Endothelial cell of hepatic sinusoid (primary cell): ENCODE data around the gene SELENOI.
"Not testable (repeated sequence)": the region's sequence is repeated elsewhere in the genome, so short reads cannot be mapped to it uniquely, and the experiment has no call there.

Experiments used
- in situ Hi-C: cut with HindIII; loops from 2 replicates; pipeline ENCODE4 v1.10.0; 2017; ENCODE audit warnings: low sequenced_read_pairs

The SELENOI gene

GRCh38 chr2:26356111-26356510, 10.2 kb downstream of the SELENOI start:
- in situ Hi-C loops, result no loop called here

GRCh38 chr2:26356771-26357170, 10.8 kb downstream of the SELENOI start:
- in situ Hi-C loops, result no loop called here

GRCh38 chr2:26359886-26360473, 14.0 kb downstream of the SELENOI start:
- in situ Hi-C loops, result no loop called here

DNA sequence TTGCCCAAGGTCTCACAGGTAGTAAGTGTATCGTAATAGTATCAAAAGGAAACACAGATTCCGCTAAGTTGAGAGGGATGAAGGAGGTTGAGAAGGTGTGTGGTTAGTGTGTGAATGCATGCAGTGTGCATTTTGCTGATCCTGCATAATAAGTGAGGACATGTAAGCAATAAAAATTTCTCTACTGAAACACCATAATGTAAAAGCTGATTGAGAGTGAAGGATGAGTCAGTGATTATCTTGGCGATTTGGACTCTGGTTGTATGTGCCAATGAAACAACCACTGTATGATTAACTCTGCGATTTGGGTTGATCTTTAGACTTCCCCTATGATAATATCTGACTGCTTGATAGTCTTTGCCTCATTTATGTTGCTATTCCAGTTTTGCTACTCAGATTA, 17.4 kb downstream of the SELENOI start:
- in situ Hi-C loops, result no loop called here

DNA sequence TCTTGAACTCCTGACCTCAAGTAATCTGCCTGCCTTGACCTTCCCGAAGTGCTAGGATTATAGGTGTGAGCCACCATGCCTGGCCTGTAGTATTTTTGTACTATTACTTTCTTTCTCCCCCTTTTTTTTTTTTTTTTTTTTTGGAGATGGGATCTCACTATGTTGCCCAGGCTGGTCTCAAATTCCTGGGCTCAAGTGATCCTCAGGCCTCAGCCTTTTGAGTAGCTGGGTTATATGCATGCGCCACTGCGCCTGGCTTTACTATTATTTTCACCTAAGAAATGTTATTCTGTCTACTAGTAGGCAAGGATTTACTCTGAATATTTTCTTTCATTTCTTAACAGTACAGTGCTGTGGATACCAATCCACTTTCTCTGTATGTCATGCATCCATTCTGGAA, 18.0 kb downstream of the SELENOI start:
- in situ Hi-C loops, result no loop called here

- in situ Hi-C loops, result no loop called here
Measured at GRCh38 chr2:26364669-26365068, 18.7 kb downstream of the SELENOI start.

DNA sequence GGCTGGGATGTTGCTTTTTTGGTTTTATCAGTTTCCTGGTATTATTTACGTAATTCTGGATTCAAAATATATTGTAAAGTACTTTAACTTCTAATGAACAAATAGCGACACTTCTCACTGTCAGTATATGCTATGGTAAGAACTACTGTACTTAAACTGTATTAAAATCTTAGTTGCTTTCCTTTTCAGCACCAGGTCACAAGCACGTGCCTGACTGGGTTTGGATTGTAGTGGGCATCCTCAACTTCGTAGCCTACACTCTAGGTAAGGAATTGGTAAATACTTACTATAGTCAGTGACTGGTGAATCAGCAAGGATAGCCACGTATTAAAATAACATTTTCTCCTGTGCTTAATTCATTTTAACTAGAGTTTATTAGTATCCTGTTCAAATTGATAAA, 21.0 kb downstream of the SELENOI start:
- in situ Hi-C loops, result no loop called here

- in situ Hi-C loops, result not testable (repeated sequence)
Measured at GRCh38 chr2:26369664-26370063, 23.7 kb downstream of the SELENOI start.

- in situ Hi-C loops, result not testable (repeated sequence)
Measured at GRCh38 chr2:26370909-26371308, 25.0 kb downstream of the SELENOI start.

DNA sequence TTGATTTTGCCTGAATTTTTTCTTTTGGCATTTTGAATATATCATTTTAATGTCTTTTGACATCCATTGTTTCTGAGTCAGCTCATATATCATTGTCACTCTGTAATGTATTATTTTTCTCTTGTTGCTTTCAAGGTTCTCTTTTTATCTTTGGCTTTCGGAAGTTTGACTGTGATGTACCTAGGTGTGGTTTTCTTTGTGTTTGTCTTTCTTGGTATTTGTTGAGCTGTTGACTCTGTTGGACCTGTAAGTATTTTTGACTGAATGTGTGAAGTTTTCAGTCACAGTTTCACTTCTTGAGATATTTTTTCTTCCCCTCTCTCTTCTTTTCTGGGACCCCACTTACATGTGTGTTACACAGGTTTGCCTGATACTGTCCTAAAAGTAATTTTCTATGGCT, 30.9 kb downstream of the SELENOI start:
- in situ Hi-C loops, result no loop called here

DNA sequence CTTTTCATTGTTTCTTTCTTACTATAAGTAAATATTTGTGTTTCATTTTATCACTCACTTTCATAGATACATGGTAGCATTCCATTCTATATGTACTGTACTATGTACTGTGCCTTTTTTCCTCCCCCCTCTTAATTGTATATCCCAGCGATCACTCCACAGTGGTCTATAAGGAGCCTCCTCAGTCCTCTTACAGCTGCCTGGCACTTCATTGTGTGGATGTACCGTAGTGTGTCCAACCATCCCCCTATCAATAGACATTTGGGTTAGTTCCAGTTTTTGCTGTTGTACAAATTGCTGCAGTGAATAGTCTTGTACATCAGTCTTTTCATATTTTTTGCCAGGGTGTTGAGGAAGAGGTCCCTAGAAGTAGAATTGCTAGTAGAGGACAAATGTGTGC, 34.3 kb downstream of the SELENOI start:
- in situ Hi-C loops, result no loop called here

GRCh38 chr2:26382564-26382963, 36.6 kb downstream of the SELENOI start:
- in situ Hi-C loops, result no loop called here

DNA sequence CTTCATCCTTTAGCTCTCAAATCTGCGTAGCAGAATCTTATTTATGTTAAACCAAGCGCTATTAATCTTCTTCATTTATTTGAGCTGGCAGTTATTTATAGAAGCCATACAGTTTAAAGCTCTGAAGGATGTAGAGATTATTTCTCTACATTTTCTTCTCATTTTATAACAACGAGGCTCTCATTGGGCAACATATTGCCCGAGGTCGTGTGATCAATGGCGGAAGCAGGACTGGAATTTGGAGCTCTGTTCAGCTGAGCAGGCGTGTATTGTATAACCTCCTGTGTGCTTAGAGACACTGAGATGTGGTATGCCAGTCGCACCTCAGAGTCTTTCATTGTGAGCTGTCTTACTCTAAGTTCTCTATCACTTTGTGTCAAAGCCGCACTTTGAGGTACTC, 38.2 kb downstream of the SELENOI start:
- in situ Hi-C loops, result no loop called here

GRCh38 chr2:26384597-26384996, 38.7 kb downstream of the SELENOI start:
- in situ Hi-C loops, result no loop called here

DNA sequence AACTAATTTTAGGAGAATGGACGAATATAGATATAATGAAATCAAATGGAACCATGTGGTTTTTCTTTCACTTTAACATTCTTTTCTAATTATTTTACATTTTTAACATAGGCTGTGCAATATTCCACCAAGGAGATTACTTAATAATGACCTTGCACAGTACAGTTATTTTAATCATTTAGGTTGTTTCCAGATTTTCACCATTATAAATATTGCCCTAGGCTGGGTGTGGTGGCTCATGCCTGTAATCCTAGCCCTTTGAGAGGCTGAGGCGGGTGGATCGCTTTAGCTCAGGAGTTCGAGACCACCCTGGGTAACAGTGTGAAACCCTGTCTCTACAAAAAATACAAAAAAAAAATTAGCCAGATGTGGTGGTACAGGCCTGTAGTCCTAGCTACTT, 41.2 kb downstream of the SELENOI start:
- in situ Hi-C loops, result no loop called here

DNA sequence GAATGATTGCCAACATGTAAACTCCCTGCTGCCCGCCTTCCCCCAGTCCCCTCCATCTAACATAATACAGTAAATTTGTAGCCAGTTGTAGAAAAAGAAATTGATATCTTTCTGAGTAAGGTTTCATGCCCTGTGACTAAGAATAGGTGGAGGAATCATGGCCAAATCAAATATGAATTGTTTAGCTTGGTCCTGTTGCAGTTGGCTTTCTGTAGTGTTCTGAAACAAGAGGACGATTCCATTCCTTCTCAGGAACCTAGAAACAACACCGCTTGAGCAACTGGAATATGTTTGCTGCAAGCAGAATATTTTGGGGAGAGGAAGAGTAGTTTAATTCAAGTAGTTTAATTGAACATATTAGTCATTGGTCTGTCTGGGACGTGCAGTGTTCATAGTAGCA, 48.8 kb downstream of the SELENOI start:
- in situ Hi-C loops, result no loop called here

GRCh38 chr2:26395394-26395793, 49.5 kb downstream of the SELENOI start:
- in situ Hi-C loops, result no loop called here

GRCh38 chr2:26396734-26397298, 50.9 kb downstream of the SELENOI start:
- in situ Hi-C loops, result no loop called here

- in situ Hi-C loops, result no loop called here
Measured at GRCh38 chr2:26399771-26400376, 53.9 kb downstream of the SELENOI start.

DNA sequence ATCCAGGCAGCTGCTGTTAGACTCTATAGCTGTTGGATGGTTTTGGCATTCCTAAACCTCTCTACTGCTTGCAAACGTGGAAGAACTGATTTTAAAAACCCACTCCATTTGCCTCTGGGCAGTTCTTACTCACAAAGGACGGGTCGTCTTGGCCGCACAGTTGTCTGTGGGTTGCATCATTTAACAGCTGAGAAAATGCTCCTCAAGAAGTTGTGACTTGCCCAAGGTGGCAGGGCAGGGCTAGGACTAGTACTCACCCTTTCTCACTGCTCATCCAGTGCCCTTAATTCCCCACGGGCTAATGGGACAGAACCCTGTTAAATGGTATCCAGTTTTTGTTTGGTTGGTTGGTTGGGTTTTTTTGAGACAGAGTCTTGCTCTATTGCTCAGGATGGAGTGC, 54.8 kb downstream of the SELENOI start:
- in situ Hi-C loops, result no loop called here

DNA sequence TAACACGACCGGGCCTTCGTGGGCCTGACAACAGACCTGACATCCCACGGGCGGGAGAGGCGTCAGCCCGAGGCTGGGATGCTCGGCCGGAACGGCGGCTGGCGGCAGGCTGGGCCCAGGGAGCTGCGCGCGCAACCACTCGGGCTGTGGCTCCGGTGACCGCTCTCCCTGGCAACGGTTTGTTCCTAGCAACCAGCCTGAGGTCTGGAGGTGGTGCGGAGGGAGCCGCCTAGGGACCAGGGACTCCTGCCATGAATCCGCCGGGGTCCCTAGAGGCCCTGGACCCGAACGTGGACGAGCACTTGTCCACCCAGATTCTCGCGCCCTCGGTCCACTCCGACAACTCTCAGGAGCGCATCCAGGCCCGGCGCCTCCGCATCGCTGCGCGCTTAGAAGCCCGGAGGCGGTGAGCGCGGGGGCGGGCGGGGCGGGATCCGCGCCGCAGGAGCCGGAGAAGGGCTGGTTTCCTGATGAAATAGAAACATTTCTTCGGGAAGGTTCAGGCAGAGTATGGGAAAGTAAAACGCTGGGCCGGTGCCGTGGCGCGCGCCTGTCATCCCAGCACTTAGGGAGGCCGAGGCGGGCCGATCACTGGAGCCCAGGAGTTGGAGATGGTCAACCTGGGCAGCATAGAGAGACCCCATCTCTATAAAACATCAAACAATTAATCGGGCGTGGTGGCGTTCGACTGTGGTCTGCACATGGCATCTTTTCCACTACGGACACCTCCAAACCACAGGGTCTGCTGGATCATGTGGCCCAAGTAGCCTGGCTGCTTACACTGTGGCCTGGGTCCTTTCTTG, 56.0 kb downstream of the SELENOI start, which contains the start of gene DRC1:
Gene DRC1 (plus strand): TSS at position 182 of the 803 bp plus-strand sequence. CDS start 70 bp downstream, at position 252.
- in situ Hi-C loops, result no loop called here

DNA sequence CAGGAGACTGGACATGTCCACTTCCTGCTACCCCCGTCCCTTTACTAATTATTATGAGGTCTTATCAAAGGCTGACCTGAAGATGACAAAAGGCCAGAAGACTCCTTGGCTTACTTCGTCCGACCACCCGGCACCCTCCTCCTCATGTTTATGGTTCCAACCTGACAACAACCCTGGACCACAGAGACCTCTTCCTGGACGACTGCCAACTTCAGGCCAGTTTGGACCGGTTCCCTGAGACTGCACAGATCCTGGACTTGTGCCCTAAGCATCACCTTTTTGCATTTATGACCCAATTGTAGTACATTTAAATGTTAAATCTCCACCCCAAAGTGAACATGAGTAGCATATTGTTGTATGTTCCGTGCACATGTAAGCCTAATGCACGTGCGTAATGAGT, 61.6 kb downstream of the SELENOI start:
- in situ Hi-C loops, result no loop called here
